HG02981 (cell line): ENCODE results near the gene G3BP1.
A peak's percentile ranks its signal among the peaks of the same experiment; 100 is the strongest.
"Not testable (repeated sequence)": the region's sequence is repeated elsewhere in the genome, so short reads cannot be mapped to it uniquely, and the experiment has no call there.

Experiments used
- ATAC-seq: cut with Tn5 transposase; IDR thresholded peaks from one replicate; pipeline ENCODE4 v1.9.1; 2021; ENCODE audit warnings: mild to moderate bottlenecking, moderate library complexity; ENCODE audit not compliant: unreplicated experiment

Gene G3BP1

GRCh38 chr5:151793358-151793757 is 21.6 kb downstream of the G3BP1 start:
- ATAC-seq: no peak

GRCh38 chr5:151795426-151795825 is 23.7 kb downstream of the G3BP1 start:
- ATAC-seq: no peak

- no peak for ATAC-seq
These were observed 26.9 kb downstream of the G3BP1 start for GRCh38 chr5:151798674-151799073.

- no peak for ATAC-seq
These were observed 27.7 kb downstream of the G3BP1 start for GRCh38 chr5:151799407-151799806.

- peak; percentile 78 for ATAC-seq
These were observed 28.8 kb downstream of the G3BP1 start for GRCh38 chr5:151800532-151800931.

GRCh38 chr5:151805414-151806223 is 33.9 kb downstream of the G3BP1 start:
- no peak for ATAC-seq

- no peak for ATAC-seq
These were observed 36.9 kb downstream of the G3BP1 start for GRCh38 chr5:151808451-151809169.

- ATAC-seq: no peak
These were observed 38.7 kb downstream of the G3BP1 start for GRCh38 chr5:151810449-151810848.

- no peak for ATAC-seq
These were observed 39.1 kb downstream of the G3BP1 start for GRCh38 chr5:151810897-151811296.

GRCh38 chr5:151811593-151812321 is 40.0 kb downstream of the G3BP1 start:
- ATAC-seq: no peak

- no peak for ATAC-seq
These were observed 41.1 kb downstream of the G3BP1 start for GRCh38 chr5:151812757-151813309.

- no peak for ATAC-seq
These were observed 43.3 kb downstream of the G3BP1 start for GRCh38 chr5:151815051-151815450.

GRCh38 chr5:151819830-151820229 is 48.1 kb downstream of the G3BP1 start:
- ATAC-seq: no peak

- no peak for ATAC-seq
These were observed 48.5 kb downstream of the G3BP1 start for GRCh38 chr5:151820271-151820670.

- ATAC-seq: no peak
These were observed 49.1 kb downstream of the G3BP1 start for GRCh38 chr5:151820903-151821302.

GRCh38 chr5:151822141-151822540 is 50.4 kb downstream of the G3BP1 start:
- no peak for ATAC-seq

- peak; percentile 80 for ATAC-seq
These were observed 53.7 kb downstream of the G3BP1 start for GRCh38 chr5:151825445-151825844.

GRCh38 chr5:151829370-151829769 is 57.6 kb downstream of the G3BP1 start:
- ATAC-seq: no peak

- ATAC-seq: not testable (repeated sequence)
These were observed 61.1 kb downstream of the G3BP1 start for GRCh38 chr5:151832843-151833242.

GRCh38 chr5:151846765-151847164 is 75.0 kb downstream of the G3BP1 start:
- no peak for ATAC-seq

GRCh38 chr5:151847871-151848270 is 76.1 kb downstream of the G3BP1 start:
- no peak for ATAC-seq
